ENCODE results near the gene SNX17. TPM values are rescaled to one million over a fixed set of nuclear protein-coding genes. Genes with fewer than 3 reads are reported as not detected.

SNX17 gene, protein sequence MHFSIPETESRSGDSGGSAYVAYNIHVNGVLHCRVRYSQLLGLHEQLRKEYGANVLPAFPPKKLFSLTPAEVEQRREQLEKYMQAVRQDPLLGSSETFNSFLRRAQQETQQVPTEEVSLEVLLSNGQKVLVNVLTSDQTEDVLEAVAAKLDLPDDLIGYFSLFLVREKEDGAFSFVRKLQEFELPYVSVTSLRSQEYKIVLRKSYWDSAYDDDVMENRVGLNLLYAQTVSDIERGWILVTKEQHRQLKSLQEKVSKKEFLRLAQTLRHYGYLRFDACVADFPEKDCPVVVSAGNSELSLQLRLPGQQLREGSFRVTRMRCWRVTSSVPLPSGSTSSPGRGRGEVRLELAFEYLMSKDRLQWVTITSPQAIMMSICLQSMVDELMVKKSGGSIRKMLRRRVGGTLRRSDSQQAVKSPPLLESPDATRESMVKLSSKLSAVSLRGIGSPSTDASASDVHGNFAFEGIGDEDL
- total RNA-seq (2021; ENCODE audit: unreplicated experiment) (116 TPM), Bru-seq, nascent RNA (percentile 86 among the genes with signal in this experiment), BruChase-seq, experiment 1, labeled RNA remaining after a 2-hour chase (percentile 87 among the genes with signal in this experiment), BruChase-seq, experiment 2, labeled RNA remaining after a 6-hour chase (percentile 94 among the genes with signal in this experiment)
- polyA plus RNA-seq (2012; ENCODE audit: insufficient read length): 154 TPM
- long read RNA-seq, transcript SNX17-203 (14 exons, 1,955 nt): minor isoform, 6 of 448 reads
- long read RNA-seq, transcript SNX17-210 (14 exons, 2,400 nt): minor isoform, 6 of 448 reads
- long read RNA-seq, transcript SNX17-201 (15 exons, 2,044 nt): major isoform, 358 of 448 reads
- long read RNA-seq, partial matches to known transcripts: 43 of 448 reads
- long read RNA-seq, other reads (novel, unspliced or antisense): 35 of 448 reads

DNA sequence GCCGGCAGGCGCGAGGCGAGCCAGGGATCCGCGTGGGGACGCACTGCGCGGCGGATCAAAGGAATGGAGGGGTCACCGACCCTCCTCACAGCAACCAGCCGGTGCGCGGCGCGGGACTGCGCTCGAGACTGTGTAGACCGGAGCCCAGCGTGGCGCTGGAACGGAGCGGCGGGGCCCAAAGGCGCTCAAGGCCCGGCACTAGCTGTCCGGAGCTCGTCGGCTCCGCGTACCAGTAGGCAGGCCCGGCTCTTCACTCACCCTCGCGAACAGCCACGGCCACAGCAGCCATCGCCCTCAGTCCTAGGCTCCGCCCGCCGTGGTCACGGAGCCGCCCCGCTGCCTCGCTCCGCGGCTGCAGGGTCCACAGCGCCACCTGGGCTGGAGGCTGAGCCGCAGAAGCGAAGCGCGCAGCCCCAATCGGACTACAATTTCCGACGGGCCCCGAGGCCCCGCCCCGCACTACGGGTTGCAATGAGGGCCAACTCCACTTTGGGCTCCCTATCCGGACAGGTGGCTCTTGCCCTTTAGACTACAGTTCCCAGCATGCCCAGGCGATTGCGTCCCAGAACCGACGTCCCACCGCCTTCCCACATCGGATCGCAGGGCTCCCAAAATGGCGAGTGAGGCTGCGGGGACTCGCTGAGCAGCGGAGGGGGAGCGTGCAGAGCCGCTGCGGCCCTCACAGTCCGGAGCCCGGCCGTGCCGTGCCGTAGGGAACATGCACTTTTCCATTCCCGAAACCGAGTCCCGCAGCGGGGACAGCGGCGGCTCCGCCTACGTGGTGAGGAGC is at the start of gene SNX17, which contains the start of gene EIF2B4:
Gene SNX17, plus strand, starts transcription at position 591 of the 790 bp plus-strand sequence. Its CDS starts 128 bp downstream, at position 719.
Gene EIF2B4, minus strand, starts transcription at position 313 of the 790 bp plus-strand sequence. Its CDS starts 24 bp downstream, at position 289.
- Histone ChIP-seq H3K9me3 (ENCODE audit: control insufficient read depth, insufficient read depth, low read depth, low read length) (no peaks in the 10 kb centered on the region), H3K36me3 (ENCODE audit: control insufficient read depth, insufficient read depth, low read length) (peaks cover 19% of the 10 kb centered on the region), H3K27me3 (ENCODE audit: control insufficient read depth, insufficient read depth, low read length) (no peaks in the 10 kb centered on the region), H3K4me3 (ENCODE audit: low read depth in 2 of 2, low read length in 2 of 2) (peak within 1 kb of the TSS; percentile 97 to 99), H3K4me1 (ENCODE audit: control insufficient read depth, insufficient read depth, low read length) (peaks cover 18% of the 10 kb centered on the region), H3K27ac (ENCODE audit: low read length) (peak within 1 kb of the TSS; percentile 94)
- in situ Hi-C loops (cut with HindIII; ENCODE audit: low pct_unique_long_range_greater_than_20kb, low sequenced_read_pairs) (no loop called here), intact Hi-C loops (cut with micrococcal nuclease; ENCODE audit: unreplicated experiment) (no loop called here)
- ChIA-PET POLR2A (interaction anchor here (0.7 to 1.7 kb wide), 2 partner anchors 60 to 155 kb away, joined by 3 to 6 read pairs; no protein-coding TSS in a partner anchor), CTCF (no interaction called here)
- no TSS peak for BruUV-seq (replicated peaks)
- ATAC-seq (peak; percentile 96), DNase-seq (ENCODE audit: low read depth, low spot score) (peak; percentile 99)
- TF ChIP-seq SIN3A (IDR thresholded peaks at IDR 0.05; ENCODE audit: borderline replicate concordance, insufficient read depth, low read depth, low read length) (peak; percentile 67; the same call in 1 of the 2 replicates), POLR2AphosphoS5 (IDR thresholded peaks at IDR 0.05; ENCODE audit: low read depth, low read length) (peak; percentile 87; the same call in 1 of the 2 replicates), TCF7L2 (IDR thresholded peaks at IDR 0.05; ENCODE audit: low read depth, low read length) (peak; percentile 100)
- TF ChIP-seq, protein P1, sequence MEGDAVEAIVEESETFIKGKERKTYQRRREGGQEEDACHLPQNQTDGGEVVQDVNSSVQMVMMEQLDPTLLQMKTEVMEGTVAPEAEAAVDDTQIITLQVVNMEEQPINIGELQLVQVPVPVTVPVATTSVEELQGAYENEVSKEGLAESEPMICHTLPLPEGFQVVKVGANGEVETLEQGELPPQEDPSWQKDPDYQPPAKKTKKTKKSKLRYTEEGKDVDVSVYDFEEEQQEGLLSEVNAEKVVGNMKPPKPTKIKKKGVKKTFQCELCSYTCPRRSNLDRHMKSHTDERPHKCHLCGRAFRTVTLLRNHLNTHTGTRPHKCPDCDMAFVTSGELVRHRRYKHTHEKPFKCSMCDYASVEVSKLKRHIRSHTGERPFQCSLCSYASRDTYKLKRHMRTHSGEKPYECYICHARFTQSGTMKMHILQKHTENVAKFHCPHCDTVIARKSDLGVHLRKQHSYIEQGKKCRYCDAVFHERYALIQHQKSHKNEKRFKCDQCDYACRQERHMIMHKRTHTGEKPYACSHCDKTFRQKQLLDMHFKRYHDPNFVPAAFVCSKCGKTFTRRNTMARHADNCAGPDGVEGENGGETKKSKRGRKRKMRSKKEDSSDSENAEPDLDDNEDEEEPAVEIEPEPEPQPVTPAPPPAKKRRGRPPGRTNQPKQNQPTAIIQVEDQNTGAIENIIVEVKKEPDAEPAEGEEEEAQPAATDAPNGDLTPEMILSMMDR (IDR thresholded peaks at IDR 0.05): peak; percentile 97
- TF ChIP-seq, protein P2, sequence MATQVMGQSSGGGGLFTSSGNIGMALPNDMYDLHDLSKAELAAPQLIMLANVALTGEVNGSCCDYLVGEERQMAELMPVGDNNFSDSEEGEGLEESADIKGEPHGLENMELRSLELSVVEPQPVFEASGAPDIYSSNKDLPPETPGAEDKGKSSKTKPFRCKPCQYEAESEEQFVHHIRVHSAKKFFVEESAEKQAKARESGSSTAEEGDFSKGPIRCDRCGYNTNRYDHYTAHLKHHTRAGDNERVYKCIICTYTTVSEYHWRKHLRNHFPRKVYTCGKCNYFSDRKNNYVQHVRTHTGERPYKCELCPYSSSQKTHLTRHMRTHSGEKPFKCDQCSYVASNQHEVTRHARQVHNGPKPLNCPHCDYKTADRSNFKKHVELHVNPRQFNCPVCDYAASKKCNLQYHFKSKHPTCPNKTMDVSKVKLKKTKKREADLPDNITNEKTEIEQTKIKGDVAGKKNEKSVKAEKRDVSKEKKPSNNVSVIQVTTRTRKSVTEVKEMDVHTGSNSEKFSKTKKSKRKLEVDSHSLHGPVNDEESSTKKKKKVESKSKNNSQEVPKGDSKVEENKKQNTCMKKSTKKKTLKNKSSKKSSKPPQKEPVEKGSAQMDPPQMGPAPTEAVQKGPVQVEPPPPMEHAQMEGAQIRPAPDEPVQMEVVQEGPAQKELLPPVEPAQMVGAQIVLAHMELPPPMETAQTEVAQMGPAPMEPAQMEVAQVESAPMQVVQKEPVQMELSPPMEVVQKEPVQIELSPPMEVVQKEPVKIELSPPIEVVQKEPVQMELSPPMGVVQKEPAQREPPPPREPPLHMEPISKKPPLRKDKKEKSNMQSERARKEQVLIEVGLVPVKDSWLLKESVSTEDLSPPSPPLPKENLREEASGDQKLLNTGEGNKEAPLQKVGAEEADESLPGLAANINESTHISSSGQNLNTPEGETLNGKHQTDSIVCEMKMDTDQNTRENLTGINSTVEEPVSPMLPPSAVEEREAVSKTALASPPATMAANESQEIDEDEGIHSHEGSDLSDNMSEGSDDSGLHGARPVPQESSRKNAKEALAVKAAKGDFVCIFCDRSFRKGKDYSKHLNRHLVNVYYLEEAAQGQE (IDR thresholded peaks at IDR 0.05; ENCODE audit: insufficient read depth in 1 of 2, low read depth in 2 of 2, low read length in 1 of 2): peak in 1 of 2 experiments; percentile 49; a peak in 1 of 4 replicates

DNA sequence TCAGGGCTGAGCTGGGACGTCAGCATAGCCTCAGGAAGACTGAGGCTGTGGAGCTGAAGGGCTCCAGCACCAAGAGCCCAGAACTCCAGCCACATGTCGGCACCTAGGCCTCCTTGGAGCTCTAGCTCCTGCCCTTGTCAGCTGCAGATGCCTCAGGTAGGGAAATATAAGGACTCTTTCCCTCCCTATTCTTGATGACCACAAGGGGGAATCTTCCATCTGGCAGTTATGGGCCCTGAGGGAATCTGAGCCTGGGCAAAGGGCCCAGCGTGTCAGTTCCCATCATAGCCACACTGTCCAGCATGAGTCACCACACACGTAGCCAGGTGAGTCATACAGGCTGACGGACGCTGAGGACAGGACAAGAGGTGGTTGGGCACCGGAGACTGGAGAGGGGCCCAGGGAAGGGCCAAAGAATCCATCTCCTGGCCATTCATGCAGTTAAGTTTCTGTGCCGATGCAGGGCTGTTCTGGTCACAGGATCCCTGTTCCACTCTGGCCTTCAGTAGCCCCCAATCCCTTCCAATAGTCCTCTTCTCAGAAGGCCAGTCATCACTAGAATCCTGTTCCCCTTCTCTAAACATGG is 49.4 kb upstream of the SNX17 start:
- CTCF ChIA-PET: interaction anchor here (0.6 kb wide), 1 partner anchor 37 kb away, joined by 5 read pairs; no protein-coding TSS in a partner anchor
- TF ChIP-seq POLR2AphosphoS5 (IDR thresholded peaks at IDR 0.05; ENCODE audit: low read depth, low read length) (peak; percentile 73; the same call in 1 of the 2 replicates), TCF7L2 (IDR thresholded peaks at IDR 0.05; ENCODE audit: low read depth, low read length) (0 out of 2 replicates have a peak, but pooled peaks have one; percentile 20)
- TF ChIP-seq, protein P2 (IDR thresholded peaks at IDR 0.05; ENCODE audit: insufficient read depth in 1 of 2, low read depth in 2 of 2, low read length in 1 of 2): no peak
- peak overlapping the region; percentile 89 to 99 for H3K4me3 ChIP-seq (ENCODE audit: low read depth in 2 of 2, low read length in 2 of 2)

More for the DNA sequence above, 49.4 kb upstream of the SNX17 start:
- DNase-seq (ENCODE audit: low read depth, low spot score) (peak; percentile 95), ATAC-seq (peak; percentile 90)
- BruUV-seq (replicated peaks): no TSS peak
- Histone ChIP-seq H3K36me3 (ENCODE audit: control insufficient read depth, insufficient read depth, low read length) (peaks cover 6% of the 10 kb centered on the region; the same call in 1 of the 2 replicates), H3K27ac (ENCODE audit: low read length) (peak overlapping the region; percentile 100), H3K9me3 (ENCODE audit: control insufficient read depth, insufficient read depth, low read depth, low read length) (no peaks in the 10 kb centered on the region), H3K4me1 (ENCODE audit: control insufficient read depth, insufficient read depth, low read length) (peaks cover 27% of the 10 kb centered on the region), H3K27me3 (ENCODE audit: control insufficient read depth, insufficient read depth, low read length) (no peaks in the 10 kb centered on the region)
- POLR2A ChIA-PET: no interaction called here
- intact Hi-C loops (cut with micrococcal nuclease; ENCODE audit: unreplicated experiment) (no loop called here), in situ Hi-C loops (cut with HindIII; ENCODE audit: low pct_unique_long_range_greater_than_20kb, low sequenced_read_pairs) (no loop called here)
